Fibroblast of gingiva (primary cell): ENCODE results near the gene SELENOI.
A peak's percentile ranks its signal among the peaks of the same experiment; 100 is the strongest.

Source experiments
- DNase-seq: peaks from one replicate; pipeline ENCODE4 v3.0.0-alpha.2; 2011; ENCODE audit warnings: low read depth

The SELENOI gene

GRCh38 chr2:26412091-26412673 lies 66.2 kb downstream of the SELENOI start:
- DNase-seq = no peak

- DNase-seq = no peak
These were observed 68.4 kb downstream of the SELENOI start for GRCh38 chr2:26414311-26414710.

- no peak for DNase-seq
These were observed 76.0 kb downstream of the SELENOI start for GRCh38 chr2:26421961-26422360.

GRCh38 chr2:26422947-26423629 lies 77.1 kb downstream of the SELENOI start:
- DNase-seq = no peak

- DNase-seq = no peak
These were observed 77.8 kb downstream of the SELENOI start for GRCh38 chr2:26423750-26424149.

- DNase-seq = no peak
These were observed 78.3 kb downstream of the SELENOI start for GRCh38 chr2:26424221-26424620.

- DNase-seq = no peak
These were observed 82.9 kb downstream of the SELENOI start for GRCh38 chr2:26428846-26429245.

- peak; percentile 24 for DNase-seq
These were observed 84.0 kb downstream of the SELENOI start for GRCh38 chr2:26429779-26430578.

- no peak for DNase-seq
These were observed 84.9 kb downstream of the SELENOI start for GRCh38 chr2:26430826-26431225.

GRCh38 chr2:26432363-26432762 lies 86.4 kb downstream of the SELENOI start:
- no peak for DNase-seq

- no peak for DNase-seq
These were observed 86.9 kb downstream of the SELENOI start for GRCh38 chr2:26432859-26433258.

GRCh38 chr2:26435106-26435505 lies 89.2 kb downstream of the SELENOI start:
- no peak for DNase-seq

- peak; percentile 29 for DNase-seq
These were observed 92.6 kb downstream of the SELENOI start for GRCh38 chr2:26438526-26438925.

- DNase-seq = no peak
These were observed 93.0 kb downstream of the SELENOI start for GRCh38 chr2:26438926-26439325.

GRCh38 chr2:26442301-26442700 lies 96.4 kb downstream of the SELENOI start:
- DNase-seq = no peak

- DNase-seq = no peak
These were observed 96.8 kb downstream of the SELENOI start for GRCh38 chr2:26442707-26443106.

GRCh38 chr2:26444236-26444635 lies 98.3 kb downstream of the SELENOI start:
- no peak for DNase-seq
